HUDEP-2 (cell line): ENCODE results near the gene PGBD4.
"Not testable (repeated sequence)": the region's sequence is repeated elsewhere in the genome, so short reads cannot be mapped to it uniquely, and the experiment has no call there.

ENCODE experiments used
- DNase-seq, 76 experiments: peaks; one replicate each; lab custom pipeline; 2025; ENCODE audit not compliant: unreplicated experiment in 76 of 76; lab: John Stamatoyannopoulos, UW

The PGBD4 gene

DNA sequence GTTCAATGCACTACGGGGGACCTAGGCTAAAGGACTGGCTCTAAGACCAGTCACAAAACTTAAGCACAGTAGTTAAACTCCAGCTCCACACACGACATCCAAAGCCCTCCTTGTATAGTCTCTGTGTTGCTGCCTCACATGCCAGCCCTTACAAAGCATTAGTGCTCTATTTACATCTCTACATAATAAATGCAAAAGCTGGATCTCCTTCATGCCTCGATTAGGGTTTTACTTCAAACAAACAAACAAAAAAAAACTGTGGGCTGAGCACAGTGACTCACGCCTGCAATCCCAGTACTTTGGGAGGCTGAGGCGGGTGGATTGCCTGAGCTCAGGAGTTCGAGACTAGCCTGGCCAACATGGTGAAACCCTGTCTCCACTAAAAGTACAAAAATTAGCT, 9.6 kb downstream of the PGBD4 start:
- DNase-seq = no peak

DNA sequence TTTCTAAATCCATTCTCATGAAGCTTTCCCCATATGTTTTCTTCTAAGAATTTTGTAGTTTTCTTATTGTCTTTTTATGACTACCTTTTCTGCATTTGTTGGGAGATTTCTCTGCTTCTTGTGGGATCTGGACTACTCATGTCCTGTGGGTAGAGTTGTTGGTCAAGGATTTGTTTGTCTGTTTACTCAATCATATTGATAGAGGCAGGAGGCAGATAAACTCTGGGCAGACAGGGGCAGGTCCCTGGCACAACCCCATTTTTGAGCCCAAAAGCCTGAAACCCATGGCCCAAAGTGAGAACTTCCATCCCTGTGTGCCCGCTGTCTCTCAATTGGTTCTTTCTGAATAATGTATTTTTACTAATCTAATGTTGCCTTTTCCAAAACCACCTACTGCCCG, 12.3 kb downstream of the PGBD4 start:
- DNase-seq = no peak

DNA sequence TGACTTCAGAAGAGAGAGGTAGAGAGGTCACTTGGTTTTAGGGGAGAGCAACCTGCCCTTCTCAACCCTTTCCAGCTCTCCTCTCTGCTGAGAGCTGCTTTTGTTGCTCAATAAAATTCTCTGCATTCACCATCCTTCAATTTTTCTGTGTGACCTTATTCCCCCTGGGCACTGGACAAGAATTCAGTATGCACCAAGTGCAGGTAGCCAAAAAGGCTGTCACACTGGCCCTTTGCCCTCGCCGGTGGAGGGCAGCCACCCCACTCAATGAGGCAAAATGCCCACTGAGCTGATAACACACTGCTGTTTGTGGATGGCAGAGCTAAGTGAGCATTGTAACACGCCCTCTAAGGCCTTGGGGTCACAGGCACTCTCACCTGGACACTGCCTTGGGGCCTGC, 12.9 kb downstream of the PGBD4 start:
- DNase-seq = no peak

DNA sequence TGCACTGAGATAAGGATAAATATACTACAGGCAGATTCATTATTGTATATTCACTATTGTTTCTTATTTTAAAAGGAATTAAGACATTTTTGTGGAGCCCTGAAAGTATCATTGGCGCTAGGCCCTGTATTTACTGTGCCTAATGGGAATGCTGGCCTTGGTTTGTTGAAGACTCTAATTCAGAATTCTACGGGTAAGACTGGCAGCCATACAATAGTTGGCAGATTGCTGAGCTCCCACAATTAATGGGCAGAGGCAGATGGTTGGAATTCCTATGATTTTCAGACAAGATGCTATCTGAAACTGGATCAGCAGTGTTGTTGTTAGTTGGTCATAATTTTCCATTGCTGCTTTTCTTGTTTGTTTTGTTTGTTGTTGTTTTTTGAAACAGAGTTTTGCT, 14.7 kb downstream of the PGBD4 start:
- no peak for DNase-seq

DNA sequence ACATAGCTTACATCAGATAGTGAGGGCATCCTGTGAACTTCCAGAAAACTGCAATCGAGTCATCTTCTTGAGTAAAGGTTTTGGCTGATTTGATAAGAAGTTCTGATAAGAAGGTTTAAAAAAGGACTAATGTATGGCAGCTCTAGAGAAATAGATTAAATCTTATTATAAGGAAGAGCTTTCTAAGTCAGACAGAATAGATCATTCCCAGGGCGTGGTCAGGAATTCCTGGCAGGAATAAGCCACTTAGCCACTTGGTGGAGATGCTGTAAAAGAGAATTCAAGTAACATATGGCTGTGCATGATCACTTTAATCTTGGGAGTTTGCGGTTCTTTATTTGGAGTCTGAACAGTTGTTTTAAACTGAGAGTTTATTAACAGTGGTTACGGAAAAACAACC, 17.4 kb downstream of the PGBD4 start:
- DNase-seq = no peak

DNA sequence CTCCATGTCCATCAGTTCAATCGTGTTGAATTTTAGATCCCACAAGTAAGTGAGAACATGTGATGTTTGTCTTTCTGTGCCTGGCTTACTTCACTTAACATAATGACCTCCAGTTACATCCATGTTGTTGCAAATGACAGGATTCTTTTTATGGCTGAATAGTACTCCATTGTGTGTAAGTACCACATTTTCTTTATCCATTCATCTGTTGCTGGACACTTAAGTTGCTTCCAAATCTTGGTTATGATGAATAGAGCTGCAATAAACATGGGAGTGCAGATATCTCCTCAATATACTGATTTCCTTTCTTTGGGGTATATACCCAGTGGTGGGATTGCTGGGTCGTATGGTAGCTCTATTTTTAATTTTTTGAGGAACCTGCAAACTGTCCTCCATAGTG, 18.5 kb downstream of the PGBD4 start:
- not testable (repeated sequence) for DNase-seq

DNA sequence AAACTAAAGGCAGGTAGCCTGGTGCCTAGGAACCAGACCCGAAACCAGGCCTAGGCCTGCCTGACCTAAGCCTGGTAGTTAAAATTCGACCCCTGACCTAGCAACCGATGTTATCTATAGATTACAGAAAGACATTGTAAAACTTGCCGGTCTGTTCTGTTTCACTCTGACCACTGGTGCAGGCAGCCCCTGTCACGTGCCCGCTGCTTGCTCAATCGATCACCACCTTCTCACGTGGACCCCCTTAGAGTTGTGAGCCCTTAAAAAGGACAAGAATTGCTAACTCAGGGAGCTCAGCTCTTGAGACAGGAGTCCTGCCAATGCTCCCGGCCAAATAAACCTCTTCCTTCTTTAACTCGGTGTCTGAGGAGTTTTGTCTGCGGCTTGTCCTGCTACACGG, 19.9 kb downstream of the PGBD4 start:
- DNase-seq = not testable (repeated sequence)

DNA sequence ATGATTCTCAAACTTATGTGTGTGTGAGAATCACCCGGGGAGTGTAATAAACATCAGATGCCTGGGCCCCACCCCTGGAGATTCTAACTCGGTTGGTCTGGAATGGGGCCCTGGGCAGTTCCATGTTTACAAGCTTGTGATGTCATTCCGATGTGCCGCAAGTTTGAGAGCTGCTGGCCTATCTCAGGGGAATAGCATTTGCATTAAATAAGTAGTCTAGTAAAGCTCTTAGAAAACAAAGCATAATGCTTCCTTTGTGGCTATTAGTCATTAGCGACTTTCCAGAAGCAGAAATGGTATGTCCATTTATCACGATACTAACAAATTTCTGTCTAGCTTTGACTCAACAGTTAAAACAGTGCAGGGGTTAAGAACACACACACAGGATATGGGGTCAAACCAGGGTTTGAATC, 20.9 kb downstream of the PGBD4 start:
- DNase-seq = no peak

DNA sequence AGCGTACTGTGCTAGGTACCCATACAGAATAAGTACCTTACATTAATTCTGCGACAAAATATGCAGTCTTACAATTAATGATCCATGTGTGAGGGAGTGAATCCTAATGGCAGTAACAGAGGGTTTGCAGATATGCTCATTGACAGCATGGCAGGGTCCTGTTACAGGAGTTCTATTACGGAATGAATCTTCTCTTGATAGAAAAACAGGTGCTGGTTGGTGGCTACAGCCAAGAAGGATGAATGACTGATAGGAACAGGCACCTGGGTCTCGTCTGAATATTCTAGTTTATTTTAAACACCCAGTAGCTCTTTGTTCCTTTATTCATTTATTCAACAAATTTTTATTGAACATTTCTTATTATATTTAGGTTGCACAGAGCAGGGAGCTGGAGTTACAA, 22.8 kb downstream of the PGBD4 start:
- no peak for DNase-seq

DNA sequence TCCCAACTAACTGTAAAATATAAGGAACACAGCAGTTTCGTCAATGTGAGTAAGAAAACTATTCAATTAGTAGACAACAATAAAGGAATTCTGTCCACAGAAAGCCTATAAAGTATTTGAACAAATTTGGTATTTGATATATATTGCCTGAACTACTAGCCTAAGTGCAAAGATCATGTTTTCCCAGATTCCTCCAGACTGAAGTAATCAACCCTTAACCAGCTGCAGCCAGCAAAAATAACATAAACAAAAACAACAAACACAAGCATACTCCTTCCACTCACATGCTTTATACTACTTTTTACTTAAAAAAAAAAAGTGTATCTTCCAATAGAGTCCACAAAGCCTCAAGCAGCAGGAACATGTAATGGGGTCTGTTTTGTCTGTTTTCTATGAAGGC, 24.1 kb downstream of the PGBD4 start:
- DNase-seq = no peak

DNA sequence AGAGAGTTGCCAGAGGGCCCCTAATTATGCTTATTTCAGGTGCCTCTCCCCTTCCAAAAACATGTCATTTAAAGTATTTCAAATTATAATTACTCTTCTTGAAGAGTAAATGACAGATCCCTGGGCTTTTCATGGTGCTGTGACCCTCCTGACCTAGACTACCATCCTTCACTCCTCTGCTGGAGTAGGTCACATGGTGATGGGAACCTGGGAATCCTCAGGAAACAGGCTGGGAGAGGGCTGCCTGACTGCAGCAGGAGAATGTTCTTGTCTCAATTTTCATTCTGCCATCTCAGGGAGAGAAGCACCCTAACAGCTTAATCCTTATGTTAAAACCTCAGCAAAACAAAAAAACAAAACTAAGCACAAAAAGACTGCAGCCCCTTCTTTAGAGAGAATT, 24.6 kb downstream of the PGBD4 start:
- DNase-seq = no peak

DNA sequence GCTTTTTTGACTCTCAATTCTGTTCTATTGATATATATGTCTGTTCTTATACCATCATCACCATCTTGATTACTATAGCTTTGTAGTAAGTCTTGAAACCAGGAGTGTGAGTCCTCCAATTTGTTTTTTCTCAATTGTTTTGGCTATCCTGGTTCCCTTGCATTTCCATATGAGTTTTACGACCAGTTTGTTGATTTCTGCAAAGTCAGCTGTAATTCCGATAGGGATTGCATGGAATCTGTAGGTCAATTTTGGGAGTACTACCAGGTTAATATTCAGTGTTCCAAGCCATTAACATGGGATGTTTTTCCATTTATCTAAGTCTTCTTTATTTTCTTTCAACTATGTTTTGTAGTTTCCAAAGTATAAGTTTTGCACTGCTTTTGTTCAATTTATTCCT, 27.0 kb downstream of the PGBD4 start:
- no peak for DNase-seq

DNA sequence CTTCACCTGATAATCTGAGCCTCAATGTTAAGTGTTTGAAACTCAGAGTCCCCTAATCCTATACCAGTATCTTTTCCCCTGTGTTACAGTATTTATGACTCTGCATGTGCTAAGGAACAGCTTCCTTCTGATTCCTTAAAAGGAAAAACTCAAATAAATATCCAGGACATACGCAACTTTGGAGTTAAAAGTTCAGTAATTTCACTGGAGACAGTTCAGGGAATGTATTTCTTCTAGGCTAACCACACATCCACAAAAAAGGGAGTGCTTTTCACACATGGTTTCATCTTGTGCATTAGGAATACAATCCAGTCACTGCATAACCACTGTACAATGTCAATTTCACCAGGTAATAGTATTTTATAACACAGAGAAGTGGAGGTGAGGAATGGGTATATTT, 31.0 kb downstream of the PGBD4 start:
- no peak for DNase-seq

DNA sequence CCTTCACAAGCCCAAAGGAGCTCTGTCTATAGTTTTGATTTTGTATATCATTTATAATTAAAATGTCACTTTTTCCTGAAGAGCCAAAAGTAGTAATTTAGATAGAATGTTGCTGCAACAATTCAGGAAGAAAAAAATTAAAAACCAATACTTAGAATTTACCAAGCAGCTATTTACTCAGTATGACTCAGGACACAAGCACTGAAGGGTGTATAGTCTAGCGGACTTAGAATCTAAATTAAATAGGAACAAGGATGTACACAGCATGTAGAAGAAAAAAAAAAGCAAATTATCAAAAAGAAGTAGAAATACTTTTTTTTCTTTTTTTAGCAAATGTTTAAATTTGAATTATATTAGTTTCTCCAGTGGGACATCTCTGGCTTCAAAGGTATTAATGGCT, 31.6 kb downstream of the PGBD4 start:
- DNase-seq = no peak

DNA sequence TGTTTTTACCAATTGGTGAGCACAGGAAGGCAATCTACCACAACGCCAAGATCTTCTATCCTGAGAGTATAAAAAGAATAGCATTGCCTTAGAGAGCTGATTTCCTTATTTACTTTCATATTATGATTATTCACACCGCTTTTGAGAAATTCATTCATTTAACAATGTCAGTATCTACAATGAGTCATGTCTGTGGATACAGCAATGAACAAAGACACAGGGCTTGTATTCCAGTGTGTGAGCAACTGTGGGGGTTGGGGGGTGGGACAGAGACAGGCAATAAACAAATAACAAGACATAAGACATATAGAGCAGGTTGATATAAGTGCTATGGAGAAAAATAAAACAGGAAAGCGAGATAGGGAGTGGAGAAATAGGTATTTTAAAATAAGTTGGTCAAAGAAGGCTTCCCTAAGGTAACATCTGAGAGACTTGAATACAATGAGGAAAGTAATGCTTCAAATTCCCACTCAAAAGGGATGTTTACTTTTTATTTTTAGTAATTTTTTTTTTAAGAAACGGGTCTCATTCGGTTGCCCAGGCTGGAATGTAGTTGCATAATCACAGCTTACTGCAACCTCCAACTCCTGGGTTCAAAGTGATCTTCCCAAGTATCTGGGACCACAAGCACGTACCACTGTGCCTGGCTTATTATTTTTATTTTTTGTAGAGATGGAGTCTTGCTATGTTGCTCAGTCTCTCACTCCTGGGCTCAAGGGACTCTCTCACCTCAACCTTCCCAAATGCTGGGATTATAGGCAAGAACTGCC, 45.7 kb downstream of the PGBD4 start:
- DNase-seq = no peak

DNA sequence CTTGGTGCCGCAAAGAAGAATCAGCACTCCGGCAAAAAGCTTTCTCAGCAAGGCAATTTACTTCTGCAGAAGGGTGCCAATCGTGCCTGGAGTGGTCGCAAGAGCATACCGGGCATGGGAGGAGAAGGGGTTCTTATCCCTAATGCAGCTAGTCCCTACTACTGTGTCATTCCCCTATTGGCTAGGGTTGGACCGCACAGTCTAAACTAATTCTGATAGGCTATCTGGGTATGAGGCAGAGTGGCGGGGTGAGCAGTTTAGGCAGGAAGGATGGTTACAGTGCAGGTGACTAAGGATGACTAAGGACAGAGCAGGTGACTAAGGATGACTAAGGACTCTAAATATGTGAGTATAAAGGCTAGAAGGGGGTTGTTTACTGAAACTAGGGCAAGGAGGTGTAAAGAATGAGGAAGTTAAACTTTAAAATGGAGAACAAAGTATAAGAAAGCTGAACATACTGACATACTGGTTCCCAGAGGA, 52.9 kb downstream of the PGBD4 start:
- DNase-seq = no peak

DNA sequence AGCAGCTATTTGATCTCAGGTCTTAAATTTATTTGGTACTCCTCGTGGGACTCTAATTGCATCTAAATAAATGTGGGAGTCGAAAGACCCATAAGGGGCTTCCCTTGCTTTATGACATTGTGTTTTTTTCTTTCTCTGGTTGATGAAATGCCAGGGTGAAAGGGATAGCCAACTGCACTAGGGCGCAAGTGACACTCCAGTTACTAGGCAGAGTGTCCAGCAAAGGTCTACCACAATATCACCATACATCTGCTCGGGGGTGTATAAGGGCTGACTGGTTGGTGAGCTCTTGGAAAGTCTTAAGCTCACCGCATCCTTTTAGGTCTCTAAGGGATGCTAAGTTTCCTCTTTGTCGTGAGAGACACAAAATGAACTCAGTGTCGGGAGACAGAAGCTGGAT, 54.0 kb downstream of the PGBD4 start:
- no peak for DNase-seq
